ENCODE data around the gene KRTAP24-1. TPM values are rescaled to one million over a fixed set of nuclear protein-coding genes. Genes with fewer than 3 reads are reported as not detected.

KRTAP24-1 gene
- total RNA-seq = not detected

DNA sequence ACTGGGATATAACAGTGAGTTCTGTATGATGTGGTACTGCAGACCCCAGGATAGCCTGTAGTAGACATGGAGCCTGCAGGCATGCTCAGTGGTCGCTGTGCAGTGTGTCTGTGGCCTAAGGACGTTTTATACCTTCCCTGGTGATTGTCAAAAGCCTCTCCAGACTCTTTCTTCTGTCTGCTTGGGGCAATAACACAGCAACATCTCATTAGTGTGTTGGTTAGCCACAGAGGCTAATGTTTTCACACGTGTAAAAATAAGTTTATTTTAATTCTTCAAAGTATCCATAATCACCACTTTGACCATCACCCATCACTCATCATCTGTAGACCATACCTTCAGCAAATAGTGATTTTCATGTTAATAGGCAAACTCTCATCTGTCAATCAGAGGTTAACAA lies at the start of gene KRTAP24-1:
TSS of gene KRTAP24-1 (minus strand) at position 101 of the 400 bp plus-strand sequence. CDS start at position 83, 18 bp downstream.

GRCh38 chr21:30320215-30320614 lies 37.5 kb upstream of the KRTAP24-1 start, which contains the start of gene KRTAP26-1:
TSS of gene KRTAP26-1 (minus strand) at chr21:30320315. CDS start at chr21:30320035, 280 bp downstream.

DNA sequence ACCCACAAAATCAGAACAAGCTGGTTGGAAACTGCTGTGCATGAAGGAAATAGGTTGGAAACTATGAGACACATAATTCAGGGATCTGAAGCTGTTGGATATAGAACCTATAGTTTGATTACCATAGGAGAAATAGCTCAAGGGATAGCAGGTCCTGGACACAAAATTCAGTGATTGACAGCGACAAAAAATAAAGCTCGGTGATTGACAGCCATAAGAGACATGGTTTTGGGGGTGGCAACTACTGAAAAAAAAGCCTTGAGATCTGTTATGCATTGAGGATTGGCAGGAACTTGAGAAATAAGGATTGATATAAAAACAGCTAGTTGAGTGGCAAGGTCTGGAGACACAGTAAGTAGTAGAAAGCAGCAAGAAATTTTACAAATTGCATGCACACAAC lies 6.5 kb upstream of the KRTAP24-1 start, which contains the start of gene KRTAP25-1:
TSS of gene KRTAP25-1 (minus strand) at position 300 of the 400 bp plus-strand sequence. CDS start at position 276, 24 bp downstream.

Other genes starting within 250 kb of the KRTAP24-1 start
- not detected for gene CLDN17, start 116.1 kb downstream of the KRTAP24-1 start, total RNA-seq
- gene CLDN8, start 66.9 kb downstream of the KRTAP24-1 start, total RNA-seq = 2.0 TPM
- not detected for gene KRTAP25-1, start 6.6 kb upstream of the KRTAP24-1 start, total RNA-seq
- gene KRTAP26-1, start 37.4 kb upstream of the KRTAP24-1 start, total RNA-seq = not detected
- gene KRTAP27-1, start 54.7 kb upstream of the KRTAP24-1 start, total RNA-seq = not detected
- gene KRTAP23-1, start 65.7 kb upstream of the KRTAP24-1 start, total RNA-seq = not detected
- gene KRTAP13-2, start 89.3 kb upstream of the KRTAP24-1 start, total RNA-seq = not detected
- not detected for gene KRTAP13-1, start 113.1 kb upstream of the KRTAP24-1 start, total RNA-seq
- gene KRTAP13-3, start 143.0 kb upstream of the KRTAP24-1 start, total RNA-seq = not detected
- not detected for gene KRTAP13-4, start 147.3 kb upstream of the KRTAP24-1 start, total RNA-seq
- gene KRTAP15-1, start 157.3 kb upstream of the KRTAP24-1 start, total RNA-seq = not detected
- gene KRTAP19-1, start 197.4 kb upstream of the KRTAP24-1 start, total RNA-seq = not detected
- gene KRTAP19-2, start 204.5 kb upstream of the KRTAP24-1 start, total RNA-seq = not detected
- gene KRTAP19-3, start 209.1 kb upstream of the KRTAP24-1 start, total RNA-seq = not detected
- gene KRTAP19-4, start 214.2 kb upstream of the KRTAP24-1 start, total RNA-seq = not detected
- gene KRTAP19-5, start 219.2 kb upstream of the KRTAP24-1 start, total RNA-seq = not detected

All from camera-type eye (tissue), 1 donor.